ENCODE results near the gene KIAA0930.

KIAA0930 gene

DNA sequence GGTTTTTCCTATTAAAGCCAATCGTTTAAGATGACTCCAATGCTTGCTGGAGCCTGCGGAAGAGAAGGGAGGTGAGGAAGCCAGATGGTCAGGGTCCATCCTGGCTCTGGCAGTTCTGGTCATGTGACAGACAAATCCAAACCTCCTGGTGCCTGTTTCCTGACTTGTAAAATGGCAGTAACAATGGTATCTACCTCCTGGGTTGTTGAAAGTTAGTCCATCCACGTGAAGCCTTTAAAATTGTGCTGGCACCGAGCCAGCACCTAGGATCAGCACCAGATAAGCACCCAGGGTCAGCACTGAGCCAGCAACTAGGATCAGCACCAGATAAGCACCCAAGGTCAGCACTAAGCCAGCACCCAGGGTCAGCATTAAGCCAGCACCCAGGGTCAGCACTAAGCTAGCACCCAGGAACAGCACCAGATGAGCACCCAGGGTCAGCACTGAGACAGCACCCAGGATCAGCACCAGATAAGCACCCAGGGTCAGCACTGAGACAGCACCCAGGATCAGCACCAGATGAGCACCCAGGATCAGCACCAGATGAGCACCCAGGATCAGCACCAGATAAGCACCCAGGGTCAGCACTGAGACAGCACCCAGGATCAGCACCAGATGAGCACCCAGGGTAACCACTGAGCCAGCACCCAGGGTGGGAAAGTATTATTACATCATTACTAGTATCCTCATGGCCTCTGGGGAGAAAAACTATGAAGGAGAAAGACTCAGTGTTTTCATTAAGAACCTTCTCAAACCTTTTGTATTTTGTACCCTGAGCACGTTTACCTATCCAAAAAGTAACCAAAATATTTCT, 17.2 kb downstream of the KIAA0930 start:
- no peak for DNase-seq (ENCODE audit: low read depth, low spot score)
- no peak overlapping the region for H3K27ac ChIP-seq

DNA sequence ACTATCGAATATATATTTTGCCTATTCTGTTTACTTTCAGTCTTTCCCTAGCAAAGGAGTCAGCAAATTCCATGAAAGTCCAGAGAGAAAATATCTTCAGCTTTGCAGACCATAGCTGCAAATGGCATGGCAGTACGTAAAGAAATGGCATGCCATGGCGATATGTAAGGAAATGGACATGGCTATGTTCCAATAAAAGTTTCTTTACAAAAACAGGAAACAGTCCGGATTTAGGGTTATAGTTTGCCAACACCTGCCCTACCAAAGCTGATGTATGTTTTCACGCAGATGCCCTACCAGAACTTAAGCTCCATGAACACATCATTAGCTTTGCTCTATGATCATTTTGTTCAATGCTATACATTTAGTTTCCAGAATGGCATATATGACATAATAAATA, 19.5 kb downstream of the KIAA0930 start:
- no peak overlapping the region for H3K27ac ChIP-seq
- no peak for DNase-seq (ENCODE audit: low read depth, low spot score)

DNA sequence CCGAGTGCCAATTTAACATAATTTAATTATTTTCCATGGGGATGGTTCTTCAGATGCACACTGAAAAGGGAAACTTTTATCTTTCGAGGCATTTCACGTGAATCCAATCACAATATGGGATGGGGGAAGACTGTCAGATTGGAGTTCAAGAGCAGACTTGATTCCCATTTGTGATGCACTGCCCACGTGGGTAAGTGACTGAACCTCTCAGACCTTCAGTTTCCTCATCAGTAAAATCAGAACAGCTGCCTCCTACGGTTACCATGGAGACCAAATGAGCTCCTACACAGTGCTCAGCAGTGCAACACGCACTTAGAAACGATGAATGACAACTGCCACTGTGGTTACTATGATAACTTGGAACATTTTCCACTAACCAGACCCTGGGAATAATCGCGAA, 21.7 kb downstream of the KIAA0930 start:
- no peak overlapping the region for H3K27ac ChIP-seq
- DNase-seq (ENCODE audit: low read depth, low spot score): no peak

DNA sequence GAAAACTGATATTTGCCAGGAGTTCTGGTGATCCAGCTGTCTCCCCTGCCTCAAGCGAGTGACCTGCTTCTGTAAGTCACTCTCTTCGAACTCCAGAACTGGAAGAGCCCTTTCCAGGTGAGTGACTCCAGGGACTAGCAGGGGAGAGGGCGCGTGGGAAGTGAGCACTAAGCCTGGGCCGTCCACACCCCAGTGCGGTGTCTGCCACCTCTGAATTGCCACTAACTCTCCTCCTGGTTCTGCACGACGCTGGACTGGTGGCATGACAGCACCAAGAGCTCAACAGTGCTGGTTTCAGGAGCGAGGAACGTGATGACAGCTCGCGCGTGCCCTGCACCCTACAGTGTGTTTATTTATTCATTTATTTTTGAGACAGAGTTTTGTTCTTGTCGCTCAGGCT, 22.9 kb downstream of the KIAA0930 start:
- H3K27ac ChIP-seq: no peak overlapping the region
- no peak for DNase-seq (ENCODE audit: low read depth, low spot score)

DNA sequence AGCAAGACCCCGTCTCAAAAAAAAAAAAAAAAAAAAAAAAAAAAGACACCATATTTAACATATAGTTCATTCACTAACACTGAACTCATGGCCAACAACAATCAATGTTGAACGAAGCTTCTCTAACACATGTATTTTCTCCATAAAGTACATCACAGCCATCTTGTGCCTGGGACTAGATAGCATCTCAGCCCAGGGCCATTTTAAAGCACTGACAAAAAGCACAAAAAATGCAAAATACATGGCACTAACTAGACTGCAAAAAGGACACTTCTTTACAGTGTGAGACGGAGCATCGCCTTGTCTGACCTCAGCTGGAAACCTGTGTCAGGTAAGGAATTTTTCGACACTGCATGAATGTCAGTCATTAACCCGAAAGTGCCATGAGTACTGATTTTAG, 23.3 kb downstream of the KIAA0930 start:
- no peak for DNase-seq (ENCODE audit: low read depth, low spot score)
- no peak overlapping the region for H3K27ac ChIP-seq

DNA sequence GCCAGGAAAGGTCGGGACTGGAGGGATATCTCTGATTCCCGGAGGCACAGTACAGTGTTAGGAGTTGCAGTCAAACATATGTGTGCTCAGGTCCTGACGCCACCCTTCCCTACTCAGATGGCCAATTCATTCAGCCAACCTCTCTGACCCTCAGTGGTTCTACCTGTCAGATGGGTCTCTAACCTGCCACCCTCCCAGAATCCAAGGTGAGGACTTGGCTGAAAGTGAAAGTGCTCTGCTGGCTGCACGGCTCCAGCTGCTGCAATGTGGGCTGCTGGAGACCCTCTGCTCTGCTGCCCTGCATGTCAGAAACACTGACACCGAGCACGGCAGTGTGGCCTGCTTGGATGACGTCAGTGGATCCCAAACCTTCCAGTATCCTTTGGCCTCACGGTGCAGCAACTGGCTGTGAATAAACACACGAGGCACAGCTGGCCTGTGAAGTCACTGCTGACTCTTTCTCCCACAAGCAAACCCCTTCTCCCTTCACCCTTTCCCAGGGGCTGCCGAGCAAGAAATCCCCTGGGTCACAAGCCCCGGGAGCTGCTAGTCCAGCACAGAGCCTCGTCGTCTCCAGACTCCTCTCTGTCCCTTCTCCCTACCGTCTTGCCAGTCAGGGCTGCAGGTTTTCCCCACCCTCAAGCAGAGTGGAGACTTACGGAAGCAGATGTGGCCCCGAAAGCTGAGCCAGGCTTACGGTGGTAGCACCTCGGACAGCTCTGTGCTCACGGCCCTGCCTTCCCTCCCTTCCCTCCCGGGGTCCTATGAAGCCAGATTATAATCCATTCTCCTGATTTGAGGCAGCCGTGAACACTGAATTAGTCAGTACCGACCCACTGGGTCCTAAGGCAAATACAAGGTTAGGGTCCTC, 24.3 kb downstream of the KIAA0930 start:
- DNase-seq (ENCODE audit: low read depth, low spot score): no peak
- H3K27ac ChIP-seq: no peak overlapping the region

DNA sequence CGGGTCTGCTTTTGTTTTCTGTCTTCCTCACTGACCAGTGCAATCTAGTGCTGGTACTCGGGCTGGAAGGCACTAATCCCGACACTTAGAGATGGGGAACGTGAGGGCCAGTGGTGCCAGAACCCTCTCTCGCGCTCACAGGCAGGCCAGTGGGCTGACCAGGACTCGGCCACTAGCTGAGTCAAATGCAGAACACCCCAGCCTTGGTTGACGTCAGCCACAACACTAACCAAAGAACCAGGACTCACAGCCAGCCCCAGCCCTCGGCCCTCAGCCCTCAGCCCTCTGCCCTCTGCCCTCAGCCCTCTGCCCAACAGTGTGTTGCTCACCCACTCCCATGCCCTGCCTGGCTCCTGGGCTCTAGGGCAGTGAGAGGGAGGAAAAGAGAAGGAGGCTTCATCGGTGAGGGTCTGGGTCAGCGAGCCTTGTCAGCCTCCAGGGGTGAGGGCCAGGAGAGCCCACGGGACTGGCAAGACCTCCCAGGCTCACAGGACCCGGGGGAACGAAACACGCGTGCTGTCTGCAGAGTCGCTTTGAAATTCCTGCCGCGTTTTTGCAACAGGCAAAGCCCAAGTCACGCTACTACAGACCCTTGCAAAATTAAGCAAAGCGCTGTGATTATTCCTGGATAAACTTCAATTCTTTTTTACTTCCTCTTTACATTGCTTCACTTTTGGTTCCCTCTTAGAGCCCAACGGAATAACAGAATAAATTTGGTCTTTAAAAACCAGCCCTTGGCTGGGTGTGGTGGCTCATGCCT, 27.5 kb downstream of the KIAA0930 start:
- no peak for DNase-seq (ENCODE audit: low read depth, low spot score)
- peak overlapping the region; percentile 16 for H3K27ac ChIP-seq

DNA sequence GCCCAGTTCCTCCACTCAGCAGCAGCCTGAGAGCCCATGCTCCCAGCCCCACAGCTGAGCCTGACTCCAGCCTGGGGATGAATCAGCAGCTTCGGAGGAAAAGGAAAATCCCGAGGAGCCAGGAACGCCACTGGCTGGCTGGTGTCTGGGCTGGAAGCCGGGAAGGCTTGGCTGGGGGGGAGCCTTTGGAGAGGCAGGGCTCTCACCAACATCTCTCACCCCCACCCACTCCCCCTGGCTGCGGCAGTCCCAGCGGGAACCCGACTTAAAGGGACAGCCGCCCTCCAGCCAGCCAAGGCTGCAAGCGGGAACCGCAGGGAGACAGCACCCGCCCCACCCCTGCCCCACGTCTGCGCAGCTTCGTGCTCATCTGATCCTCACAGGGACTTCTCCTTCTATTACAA, 28.4 kb downstream of the KIAA0930 start:
- DNase-seq (ENCODE audit: low read depth, low spot score): no peak
- H3K27ac ChIP-seq: peak overlapping the region; percentile 16

DNA sequence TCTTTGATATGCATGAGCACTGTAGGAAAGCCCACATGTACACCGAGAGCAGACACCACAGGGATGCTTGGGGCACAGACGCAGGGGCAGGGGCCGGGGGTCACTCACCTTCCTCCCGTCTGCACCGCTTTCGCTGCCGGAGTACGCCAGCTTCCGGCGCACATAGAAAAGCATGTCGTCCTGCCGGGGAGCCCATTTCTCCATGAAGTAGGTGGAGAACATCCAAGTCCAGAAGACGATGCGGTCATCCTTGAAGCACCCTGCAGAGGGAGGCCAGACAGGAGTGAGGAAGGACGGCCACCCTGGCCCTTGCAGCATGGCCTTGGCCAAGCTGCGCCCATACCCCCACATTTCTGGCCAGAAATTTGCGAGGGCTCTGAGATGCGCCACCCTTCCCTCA, 28.8 kb downstream of the KIAA0930 start:
- DNase-seq (ENCODE audit: low read depth, low spot score): no peak
- H3K27ac ChIP-seq: peak overlapping the region; percentile 16

DNA sequence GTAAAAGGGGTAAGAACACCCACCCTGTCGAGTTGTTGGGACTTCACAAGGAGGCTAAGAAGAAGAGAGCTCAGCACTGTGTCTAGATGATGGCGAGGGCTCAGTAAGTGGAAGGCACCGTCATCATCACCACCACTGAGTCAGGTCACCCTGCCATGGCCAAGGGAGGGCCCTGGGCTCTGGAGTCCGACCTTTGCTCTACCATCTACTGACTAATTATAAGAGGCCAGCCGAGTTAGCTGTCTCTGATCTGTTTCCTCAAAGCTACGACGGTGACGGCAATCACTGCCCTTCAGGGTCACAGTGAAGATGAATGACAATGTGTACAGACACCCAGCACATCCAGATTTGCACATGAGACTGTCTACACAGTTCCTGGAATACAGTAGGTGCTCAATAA, 29.3 kb downstream of the KIAA0930 start:
- H3K27ac ChIP-seq: no peak overlapping the region
- no peak for DNase-seq (ENCODE audit: low read depth, low spot score)

DNA sequence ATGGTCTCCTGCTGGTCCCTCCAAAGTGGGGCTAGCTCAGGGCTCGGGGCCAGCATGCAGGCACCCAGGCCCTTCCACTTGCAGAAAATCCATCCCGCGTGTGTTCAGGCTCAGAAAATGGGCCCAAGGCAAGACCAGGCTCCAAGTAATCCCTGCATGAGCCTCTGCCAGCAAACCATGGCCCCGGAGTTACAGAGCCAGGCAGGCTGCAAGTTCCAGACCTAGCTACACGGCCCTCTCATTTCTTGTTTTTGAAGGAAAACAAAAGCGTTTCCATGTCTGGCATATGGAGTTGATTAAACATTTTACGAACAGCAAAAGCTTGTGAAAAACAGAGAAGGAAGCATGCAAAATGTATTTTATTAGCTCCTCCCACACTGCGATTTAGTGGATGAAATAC, 29.7 kb downstream of the KIAA0930 start:
- no peak for DNase-seq (ENCODE audit: low read depth, low spot score)
- no peak overlapping the region for H3K27ac ChIP-seq

DNA sequence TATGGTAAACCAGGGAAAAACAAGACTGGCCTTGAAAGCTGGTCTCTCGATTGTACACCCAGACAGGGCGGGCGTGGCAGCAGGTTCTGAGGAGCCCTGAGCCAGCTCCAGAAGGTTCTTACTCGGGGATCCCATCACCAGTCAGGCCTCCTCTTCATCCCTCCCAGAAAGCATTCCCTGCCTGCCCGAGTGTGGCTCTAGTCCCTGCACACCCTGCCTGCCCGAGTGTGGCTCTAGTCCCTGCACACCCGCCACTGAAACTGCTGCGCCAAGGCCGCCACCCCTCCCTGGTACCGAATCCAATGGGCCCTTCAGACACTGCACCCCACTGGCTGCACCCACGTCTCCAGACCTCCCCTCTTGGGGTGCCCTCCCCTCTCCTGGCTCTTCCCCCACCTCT, 30.1 kb downstream of the KIAA0930 start:
- DNase-seq (ENCODE audit: low read depth, low spot score): no peak
- H3K27ac ChIP-seq: no peak overlapping the region

DNA sequence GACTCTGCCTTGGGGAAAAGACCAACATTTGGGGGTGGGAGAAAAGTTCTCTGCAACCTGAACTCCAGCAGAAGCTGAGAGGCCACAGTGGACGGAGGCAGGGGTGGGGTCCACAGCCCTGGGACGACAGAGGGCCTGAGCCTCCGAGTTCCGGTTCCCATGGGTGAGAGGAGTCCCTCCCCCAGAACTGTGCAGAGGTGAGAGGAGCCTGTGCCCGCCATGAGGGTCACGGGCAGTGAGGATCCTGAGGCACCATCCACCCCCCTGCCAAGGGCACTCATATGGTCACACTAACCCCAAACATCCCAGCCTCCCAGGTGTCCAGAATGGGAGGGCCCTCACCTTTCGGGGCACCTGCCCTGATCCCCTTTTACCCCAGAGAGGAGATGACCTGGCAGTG, 30.5 kb downstream of the KIAA0930 start:
- no peak for DNase-seq (ENCODE audit: low read depth, low spot score)
- H3K27ac ChIP-seq: no peak overlapping the region

DNA sequence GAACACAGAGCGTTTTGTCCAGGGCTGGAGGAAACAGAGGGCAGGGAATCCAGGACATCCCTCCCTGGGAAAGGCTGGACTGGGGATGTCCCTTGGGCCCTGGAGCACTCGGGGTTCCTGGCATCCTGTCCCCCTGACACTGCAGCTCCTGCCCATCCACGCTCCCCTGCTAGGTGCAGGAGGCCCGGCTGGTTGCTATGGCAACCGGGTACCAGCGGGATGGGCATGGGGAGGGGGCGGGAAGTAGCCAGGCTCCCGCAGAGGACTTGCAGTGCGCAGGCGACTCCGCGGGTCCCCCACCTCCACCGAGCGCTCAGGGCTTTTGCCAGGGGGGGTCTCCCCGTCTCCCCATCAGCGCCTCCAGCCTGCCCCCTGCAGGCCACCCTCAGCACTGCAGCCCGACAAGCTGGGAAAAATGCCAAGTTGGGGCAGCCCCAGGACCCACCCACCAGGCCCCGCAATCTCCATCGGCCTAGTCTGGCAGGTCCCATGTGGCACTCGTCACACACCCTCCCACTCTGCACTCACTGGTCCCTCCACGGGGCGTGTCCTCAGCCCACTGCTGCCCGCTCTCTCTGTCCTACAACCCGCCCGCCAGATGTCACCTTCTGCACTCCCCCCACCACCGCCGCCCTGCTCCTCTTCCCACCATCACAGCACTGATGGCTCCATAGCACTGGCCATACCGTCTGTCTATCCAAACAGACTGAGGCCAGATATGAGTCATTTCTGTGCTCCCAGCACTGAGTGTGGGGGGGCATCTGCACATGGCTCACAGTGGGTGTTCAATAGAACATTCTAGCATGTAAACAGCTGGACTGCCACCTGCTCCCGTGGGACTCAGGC, 31.5 kb downstream of the KIAA0930 start:
- no peak overlapping the region for H3K27ac ChIP-seq
- DNase-seq (ENCODE audit: low read depth, low spot score): no peak

DNA sequence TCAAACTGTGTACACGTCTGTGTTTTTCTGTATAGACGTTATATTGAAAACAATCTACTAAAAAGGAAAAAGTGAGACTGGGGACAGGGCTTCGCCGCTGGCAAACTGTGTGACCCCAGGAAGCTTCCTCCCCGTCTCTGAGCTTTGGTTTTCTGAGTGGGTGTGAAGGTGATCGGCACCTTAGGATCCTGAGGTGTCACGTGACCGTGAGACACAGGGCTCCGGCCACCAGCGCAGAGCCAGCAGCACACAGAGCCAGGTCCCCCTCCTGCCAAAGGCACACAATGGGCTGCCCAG, 32.0 kb downstream of the KIAA0930 start:
- H3K27ac ChIP-seq: no peak overlapping the region
- DNase-seq (ENCODE audit: low read depth, low spot score): no peak

DNA sequence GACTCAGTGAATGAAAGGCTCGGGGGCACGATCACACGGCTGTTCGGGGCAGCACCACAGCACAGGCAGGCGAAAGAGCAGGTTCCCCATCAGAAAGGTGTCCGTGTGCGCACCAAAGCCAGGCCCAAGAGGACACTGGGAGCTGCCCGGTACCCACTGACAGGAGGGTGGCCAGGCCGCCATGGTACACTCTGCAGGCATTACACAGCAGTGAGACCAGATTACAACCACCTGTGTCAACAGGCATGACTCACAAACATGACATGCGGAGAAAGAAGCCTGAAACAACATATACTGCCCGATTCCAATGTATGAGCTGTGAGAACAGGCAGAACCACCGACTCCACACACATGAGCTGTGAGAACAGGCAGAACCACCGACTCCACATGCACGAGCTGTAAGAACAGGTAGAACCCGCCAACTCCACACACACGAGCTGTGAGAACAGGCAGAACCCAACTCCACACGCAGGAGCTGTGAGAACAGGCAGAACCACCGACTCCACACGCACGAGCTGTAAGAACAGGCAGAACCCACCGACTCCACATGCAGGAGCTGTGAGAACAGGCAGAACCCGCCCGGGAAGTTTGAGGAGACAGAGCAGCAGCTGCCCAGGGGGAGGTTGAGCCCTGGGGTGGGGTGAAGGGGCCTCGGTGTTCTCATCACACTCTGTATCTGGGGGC, 32.6 kb downstream of the KIAA0930 start:
- peak; percentile 83 for DNase-seq (ENCODE audit: low read depth, low spot score)
- H3K27ac ChIP-seq: no peak overlapping the region

DNA sequence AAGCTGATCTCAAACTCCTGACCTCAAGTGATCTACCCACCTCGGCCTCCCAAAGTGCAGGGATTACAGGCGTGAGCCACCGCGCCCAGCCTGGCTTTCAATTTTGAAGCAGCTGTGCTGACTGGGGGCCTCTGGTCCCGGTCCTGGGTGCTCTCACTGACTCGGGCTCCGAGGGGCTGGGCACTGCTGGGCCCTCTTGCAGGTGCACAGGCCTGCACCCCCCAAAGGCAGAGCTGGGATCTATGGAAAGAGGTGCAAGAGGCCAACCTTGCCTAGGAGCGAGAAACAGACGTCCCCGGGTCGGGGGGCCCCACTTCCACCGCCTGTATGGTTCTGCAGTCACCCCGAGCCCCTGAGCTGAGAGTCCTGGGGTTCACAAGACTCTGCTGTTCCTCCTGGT, 33.2 kb downstream of the KIAA0930 start:
- H3K27ac ChIP-seq: no peak overlapping the region
- DNase-seq (ENCODE audit: low read depth, low spot score): no peak

DNA sequence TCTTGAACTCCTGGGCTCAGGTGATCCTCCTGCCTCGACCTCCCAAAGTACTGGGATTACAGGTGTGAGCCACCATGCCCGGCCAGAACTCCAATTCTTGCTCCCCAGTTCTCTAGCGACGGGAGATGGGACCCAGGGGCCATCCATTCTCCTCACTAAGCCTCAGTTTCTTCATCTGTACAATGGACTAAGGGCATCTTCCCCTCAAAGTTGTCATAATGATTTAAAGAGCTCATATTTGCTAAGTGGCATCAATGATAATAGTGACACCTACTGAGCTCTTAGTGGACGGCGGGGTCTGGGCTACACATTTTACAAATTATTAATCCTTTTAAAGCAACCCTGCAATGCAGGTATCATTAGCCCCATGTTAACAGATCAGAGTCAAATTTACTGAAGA, 34.5 kb downstream of the KIAA0930 start:
- DNase-seq (ENCODE audit: low read depth, low spot score): no peak
- no peak overlapping the region for H3K27ac ChIP-seq

DNA sequence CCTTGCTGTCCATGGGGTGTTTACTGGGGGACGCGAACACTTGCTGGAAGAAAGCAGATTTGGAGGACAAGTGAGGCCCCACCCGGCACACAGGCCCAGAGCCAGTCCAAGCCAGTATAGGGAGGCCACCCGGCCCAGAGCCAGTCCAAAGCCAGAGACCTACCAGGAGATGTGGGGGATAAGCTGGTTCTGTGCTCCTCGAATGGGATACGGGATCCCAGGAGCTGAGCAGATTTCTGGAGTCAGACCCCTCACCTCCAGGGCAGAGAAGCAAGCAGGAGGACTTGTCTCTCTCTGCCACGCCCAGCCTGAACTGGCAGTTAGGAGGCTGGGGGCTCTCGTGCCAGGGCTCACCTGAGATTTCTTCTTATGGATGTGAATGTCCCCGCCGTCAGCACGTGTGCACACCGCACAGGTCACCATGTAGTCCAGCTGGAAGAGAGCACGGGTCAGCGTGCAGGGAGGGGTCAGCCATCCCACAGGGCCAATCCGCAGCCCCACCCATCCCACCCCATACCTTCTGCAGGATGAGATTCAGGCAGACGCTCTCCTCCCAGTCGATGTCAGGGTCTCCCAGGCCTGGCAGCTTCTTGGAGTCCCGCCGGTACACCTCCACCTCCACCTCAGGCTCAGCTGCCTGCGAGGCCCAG, 35.3 kb downstream of the KIAA0930 start:
- DNase-seq (ENCODE audit: low read depth, low spot score): no peak
- no peak overlapping the region for H3K27ac ChIP-seq

Measured in epithelial cell of prostate (primary cell).